SJSA1 (cell line): Measurements from ENCODE around the gene CCDC127. TPM values are rescaled to one million over a fixed set of nuclear protein-coding genes. Genes with fewer than 3 reads are reported as not detected.
A peak's percentile ranks its signal among the peaks of the same experiment; 100 is the strongest.

Source experiments
- DNase-seq, 2 experiments: peaks; one replicate each; pipeline ENCODE4 v3.0.0-alpha.2; 2015 to 2020; ENCODE audit warnings: low spot score in 2 of 2, low read depth in 1 of 2
- H3K27ac ChIP-seq: fragments of 250-450 bp; sonication (Bioruptor Pico); 2 replicates; pipeline ENCODE4 v1.5.1; 2020; ENCODE audit warnings: mild to moderate bottlenecking, moderate library complexity
- H3K27me3 ChIP-seq: fragments of 250-450 bp; sonication (Bioruptor Pico); replicated peaks from 2 replicates; pipeline ENCODE4 v1.5.1; 2020; ENCODE audit warnings: mild to moderate bottlenecking, moderate library complexity
- H3K36me3 ChIP-seq: fragments of 250-450 bp; sonication (Bioruptor Pico); 2 replicates; pipeline ENCODE4 v1.5.1; 2020; ENCODE audit warnings: mild to moderate bottlenecking
- H3K4me1 ChIP-seq: fragments of 250-450 bp; sonication (Bioruptor Pico); replicated peaks from 2 replicates; pipeline ENCODE4 v1.6.1; 2021; ENCODE audit warnings: mild to moderate bottlenecking
- H3K4me3 ChIP-seq: fragments of 250-450 bp; sonication (Bioruptor Pico); 2 replicates; pipeline ENCODE4 v1.5.1; 2020; ENCODE audit warnings: mild to moderate bottlenecking
- H3K9me3 ChIP-seq: fragments of 250-450 bp; sonication (Bioruptor Pico); replicated peaks from 2 replicates; pipeline ENCODE4 v1.5.1; 2020; ENCODE audit warnings: mild to moderate bottlenecking
- total RNA-seq: library from RNA; depleted of rRNA; stranded (reverse); fragments of >200 nt; shearing (Covaris generic); gene quantifications from 2 replicates; pipeline ENCODE4 v1.2.3, GENCODE V29; 2014

CCDC127 gene
- total RNA-seq, 1 experiment from 2014 or later: 4.0 TPM

GRCh38 chr5:194603-195209, 23.2 kb downstream of the CCDC127 start:
- H3K4me3 ChIP-seq: no peak overlapping the region
- no peaks in the 10 kb centered on the region for H3K4me1 ChIP-seq
- no peak overlapping the region for H3K27ac ChIP-seq
- no peaks in the 10 kb centered on the region for H3K36me3 ChIP-seq
- DNase-seq: no peak
- no peaks in the 10 kb centered on the region for H3K9me3 ChIP-seq
- H3K27me3 ChIP-seq: no peaks in the 10 kb centered on the region

GRCh38 chr5:194102-194501, 23.9 kb downstream of the CCDC127 start:
- Histone ChIP-seq H3K36me3 (no peaks in the 10 kb centered on the region), H3K4me1 (no peaks in the 10 kb centered on the region), H3K9me3 (no peaks in the 10 kb centered on the region), H3K27me3 (no peaks in the 10 kb centered on the region), H3K4me3 (no peak overlapping the region), H3K27ac (no peak overlapping the region)
- no peak for DNase-seq

GRCh38 chr5:192970-193831, 24.8 kb downstream of the CCDC127 start:
- no peaks in the 10 kb centered on the region for H3K27me3 ChIP-seq
- H3K9me3 ChIP-seq: no peaks in the 10 kb centered on the region
- no peak for DNase-seq
- no peaks in the 10 kb centered on the region for H3K36me3 ChIP-seq
- H3K27ac ChIP-seq: no peak overlapping the region
- H3K4me3 ChIP-seq: no peak overlapping the region
- peaks cover 5% of the 10 kb centered on the region; the same call in 1 of the 2 replicates for H3K4me1 ChIP-seq

- Histone ChIP-seq H3K9me3 (no peaks in the 10 kb centered on the region), H3K27me3 (no peaks in the 10 kb centered on the region), H3K4me1 (peaks cover 5% of the 10 kb centered on the region; the same call in 1 of the 2 replicates), H3K36me3 (no peaks in the 10 kb centered on the region), H3K4me3 (no peak overlapping the region), H3K27ac (no peak overlapping the region)
- DNase-seq: no peak
Observed at GRCh38 chr5:192691-192969, 25.3 kb downstream of the CCDC127 start.

GRCh38 chr5:191949-192690, 25.8 kb downstream of the CCDC127 start:
- Histone ChIP-seq H3K4me3 (no peak overlapping the region), H3K9me3 (no peaks in the 10 kb centered on the region), H3K4me1 (peaks cover 5% of the 10 kb centered on the region; the same call in 1 of the 2 replicates), H3K36me3 (no peaks in the 10 kb centered on the region), H3K27ac (no peak overlapping the region), H3K27me3 (no peaks in the 10 kb centered on the region)
- DNase-seq: no peak

GRCh38 chr5:191036-191948, 26.7 kb downstream of the CCDC127 start, which contains the start of gene LRRC14B:
Gene LRRC14B (plus strand): TSS chr5:191495. CDS start chr5:191539, 44 bp downstream.
- Histone ChIP-seq H3K4me1 (peaks cover 5% of the 10 kb centered on the region; the same call in 1 of the 2 replicates), H3K27ac (no peak within 1 kb of the TSS), H3K36me3 (no peaks in the 10 kb centered on the region), H3K9me3 (no peaks in the 10 kb centered on the region), H3K27me3 (no peaks in the 10 kb centered on the region), H3K4me3 (no peak within 1 kb of the TSS)
- no peak for DNase-seq

GRCh38 chr5:190366-191035, 27.5 kb downstream of the CCDC127 start:
- no peak for DNase-seq
- Histone ChIP-seq H3K27ac (no peak overlapping the region), H3K4me3 (no peak overlapping the region), H3K36me3 (no peaks in the 10 kb centered on the region), H3K27me3 (no peaks in the 10 kb centered on the region), H3K9me3 (no peaks in the 10 kb centered on the region), H3K4me1 (peaks cover 5% of the 10 kb centered on the region; the same call in 1 of the 2 replicates)

GRCh38 chr5:189976-190365, 28.0 kb downstream of the CCDC127 start:
- H3K4me1 ChIP-seq: peaks cover 5% of the 10 kb centered on the region; the same call in 1 of the 2 replicates
- H3K9me3 ChIP-seq: no peaks in the 10 kb centered on the region
- no peaks in the 10 kb centered on the region for H3K36me3 ChIP-seq
- no peak for DNase-seq
- no peaks in the 10 kb centered on the region for H3K27me3 ChIP-seq
- H3K27ac ChIP-seq: no peak overlapping the region
- H3K4me3 ChIP-seq: no peak overlapping the region

GRCh38 chr5:189486-189885, 28.5 kb downstream of the CCDC127 start:
- H3K36me3 ChIP-seq: no peaks in the 10 kb centered on the region
- no peaks in the 10 kb centered on the region for H3K27me3 ChIP-seq
- no peak for DNase-seq
- no peak overlapping the region for H3K4me3 ChIP-seq
- H3K27ac ChIP-seq: no peak overlapping the region
- peaks cover 5% of the 10 kb centered on the region; the same call in 1 of the 2 replicates for H3K4me1 ChIP-seq
- H3K9me3 ChIP-seq: no peaks in the 10 kb centered on the region

- DNase-seq: peak; percentile 64 to 86
- Histone ChIP-seq H3K4me3 (no peak overlapping the region), H3K27ac (no peak overlapping the region), H3K4me1 (peaks cover 5% of the 10 kb centered on the region; the same call in 1 of the 2 replicates), H3K27me3 (no peaks in the 10 kb centered on the region; the same call in 1 of the 2 replicates), H3K36me3 (no peaks in the 10 kb centered on the region), H3K9me3 (no peaks in the 10 kb centered on the region)
Observed at GRCh38 chr5:188488-189481, 29.2 kb downstream of the CCDC127 start.

- no peak overlapping the region for H3K27ac ChIP-seq
- H3K4me1 ChIP-seq: peaks cover 5% of the 10 kb centered on the region; the same call in 1 of the 2 replicates
- H3K27me3 ChIP-seq: no peaks in the 10 kb centered on the region; the same call in 1 of the 2 replicates
- no peak overlapping the region for H3K4me3 ChIP-seq
- no peaks in the 10 kb centered on the region for H3K36me3 ChIP-seq
- no peak for DNase-seq
- no peaks in the 10 kb centered on the region for H3K9me3 ChIP-seq
Observed at GRCh38 chr5:187617-188451, 30.1 kb downstream of the CCDC127 start.
